Measurements from ENCODE around the gene ATP4A.
A peak's percentile ranks its signal among the peaks of the same experiment; 100 is the strongest.

ATP4A gene

GRCh38 chr19:35524181-35524837 is 39.1 kb downstream of the ATP4A start:
- DNase-seq, result no peak

GRCh38 chr19:35522745-35523327 is 40.6 kb downstream of the ATP4A start:
- DNase-seq, result no peak

- DNase-seq, result no peak
These were observed 42.2 kb downstream of the ATP4A start for GRCh38 chr19:35521124-35521743.

- no peak for DNase-seq
These were observed 44.2 kb downstream of the ATP4A start for GRCh38 chr19:35519291-35519690.

GRCh38 chr19:35518313-35518712 is 45.1 kb downstream of the ATP4A start:
- DNase-seq, result no peak

- no peak for DNase-seq
These were observed 46.1 kb downstream of the ATP4A start for GRCh38 chr19:35517342-35517741.

- DNase-seq, result no peak
These were observed 47.1 kb downstream of the ATP4A start for GRCh38 chr19:35516310-35516709.

- DNase-seq, result no peak
These were observed 49.1 kb downstream of the ATP4A start for GRCh38 chr19:35514282-35514809.

GRCh38 chr19:35513628-35514281 is 49.7 kb downstream of the ATP4A start, which contains the start of gene DMKN:
TSS of gene DMKN (minus strand) at chr19:35513649. CDS start at chr19:35513475, 174 bp downstream.
- peak; percentile 55 for DNase-seq

GRCh38 chr19:35512831-35513627 is 50.4 kb downstream of the ATP4A start:
- DNase-seq, result no peak

- no peak for DNase-seq
These were observed 52.1 kb downstream of the ATP4A start for GRCh38 chr19:35511337-35511736.

- DNase-seq, result no peak
These were observed 52.9 kb downstream of the ATP4A start for GRCh38 chr19:35510626-35510964.

- DNase-seq, result peak; percentile 88
These were observed 53.4 kb downstream of the ATP4A start for GRCh38 chr19:35509861-35510625.

GRCh38 chr19:35509018-35509652 is 54.3 kb downstream of the ATP4A start:
- peak; percentile 52 for DNase-seq

- DNase-seq, result no peak
These were observed 55.3 kb downstream of the ATP4A start for GRCh38 chr19:35508129-35508528.

GRCh38 chr19:35507561-35507960 is 55.9 kb downstream of the ATP4A start:
- no peak for DNase-seq

- no peak for DNase-seq
These were observed 57.4 kb downstream of the ATP4A start for GRCh38 chr19:35506011-35506410.

GRCh38 chr19:35502751-35503150 is 60.7 kb downstream of the ATP4A start:
- DNase-seq, result no peak

- no peak for DNase-seq
These were observed 61.8 kb downstream of the ATP4A start for GRCh38 chr19:35501684-35502083.

GRCh38 chr19:35500611-35501010 is 62.8 kb downstream of the ATP4A start:
- no peak for DNase-seq

Measured in right kidney (tissue), 1 donor.